IPS-15b (cell line): Measurements from ENCODE around the gene FOXD4L1.
"Not testable (repeated sequence)": the region's sequence is repeated elsewhere in the genome, so short reads cannot be mapped to it uniquely, and the experiment has no call there.

Experiments used
- H3K27me3 ChIP-seq: one replicate; pipeline ENCODE4 v1.6.1; 2013; ENCODE audit warnings: low read length; ENCODE audit not compliant: control insufficient read depth, insufficient read depth
- H3K36me3 ChIP-seq: one replicate; pipeline ENCODE4 v1.6.1; 2013; ENCODE audit warnings: low read length; ENCODE audit not compliant: control insufficient read depth, insufficient read depth
- H3K4me1 ChIP-seq: one replicate; pipeline ENCODE4 v1.6.1; 2013; ENCODE audit warnings: mild to moderate bottlenecking, low read length; ENCODE audit not compliant: control insufficient read depth, insufficient read depth
- H3K4me3 ChIP-seq: one replicate; pipeline ENCODE4 v1.5.1; 2013; ENCODE audit warnings: low read depth, low read length
- H3K9ac ChIP-seq: one replicate; pipeline ENCODE4 v1.6.1; 2013; ENCODE audit warnings: low read depth, mild to moderate bottlenecking, low read length
- H3K9me3 ChIP-seq: one replicate; pipeline ENCODE4 v1.6.1; 2013; ENCODE audit warnings: mild to moderate bottlenecking, low read length; ENCODE audit not compliant: control insufficient read depth, insufficient read depth

FOXD4L1 gene

GRCh38 chr2:113528904-113529303 is 30.4 kb downstream of the FOXD4L1 start:
- not testable (repeated sequence) for H3K27me3 ChIP-seq, H3K9ac ChIP-seq, H3K36me3 ChIP-seq, H3K4me1 ChIP-seq, H3K9me3 ChIP-seq, H3K4me3 ChIP-seq

- H3K9ac ChIP-seq, H3K27me3 ChIP-seq, H3K36me3 ChIP-seq, H3K4me1 ChIP-seq, H3K4me3 ChIP-seq, H3K9me3 ChIP-seq: not testable (repeated sequence)
Measured at GRCh38 chr2:113532991-113533390, 34.5 kb downstream of the FOXD4L1 start.

- not testable (repeated sequence) for H3K9ac ChIP-seq, H3K9me3 ChIP-seq, H3K4me3 ChIP-seq, H3K36me3 ChIP-seq, H3K4me1 ChIP-seq
- H3K27me3 ChIP-seq, result peaks cover 16% of the 10 kb centered on the region
Measured at GRCh38 chr2:113536573-113536972, 38.1 kb downstream of the FOXD4L1 start.

- H3K27me3 ChIP-seq, result peaks cover 34% of the 10 kb centered on the region
- H3K9ac ChIP-seq, H3K36me3 ChIP-seq, H3K9me3 ChIP-seq, H3K4me1 ChIP-seq: not testable (repeated sequence)
- peak overlapping the region; percentile 37 for H3K4me3 ChIP-seq
Measured at GRCh38 chr2:113540834-113541203, 42.4 kb downstream of the FOXD4L1 start.

- H3K36me3 ChIP-seq, H3K4me1 ChIP-seq, H3K9me3 ChIP-seq, H3K9ac ChIP-seq: not testable (repeated sequence)
- Histone ChIP-seq H3K27me3 (peaks cover 34% of the 10 kb centered on the region), H3K4me3 (peak overlapping the region; percentile 37)
Measured at GRCh38 chr2:113541204-113541975, 42.9 kb downstream of the FOXD4L1 start.

GRCh38 chr2:113541976-113542485 is 43.6 kb downstream of the FOXD4L1 start:
- Histone ChIP-seq H3K4me3 (peak overlapping the region; percentile 8), H3K27me3 (peaks cover 34% of the 10 kb centered on the region)
- H3K9ac ChIP-seq, result not testable (repeated sequence)

GRCh38 chr2:113542529-113542928 is 44.1 kb downstream of the FOXD4L1 start:
- H3K36me3 ChIP-seq, H3K4me3 ChIP-seq, H3K9me3 ChIP-seq, H3K4me1 ChIP-seq, H3K9ac ChIP-seq: not testable (repeated sequence)
- peaks cover 34% of the 10 kb centered on the region for H3K27me3 ChIP-seq

More at GRCh38 chr2:113541976-113542485, 43.6 kb downstream of the FOXD4L1 start:
- H3K4me1 ChIP-seq, H3K9me3 ChIP-seq, H3K36me3 ChIP-seq: not testable (repeated sequence)
